GM18861 (cell line): ENCODE data around the gene PRICKLE2.

Source experiments
- ATAC-seq: cut with Tn5 transposase; IDR thresholded peaks from one replicate; pipeline ENCODE4 v1.9.1; 2021; ENCODE audit not compliant: unreplicated experiment

The PRICKLE2 gene

DNA sequence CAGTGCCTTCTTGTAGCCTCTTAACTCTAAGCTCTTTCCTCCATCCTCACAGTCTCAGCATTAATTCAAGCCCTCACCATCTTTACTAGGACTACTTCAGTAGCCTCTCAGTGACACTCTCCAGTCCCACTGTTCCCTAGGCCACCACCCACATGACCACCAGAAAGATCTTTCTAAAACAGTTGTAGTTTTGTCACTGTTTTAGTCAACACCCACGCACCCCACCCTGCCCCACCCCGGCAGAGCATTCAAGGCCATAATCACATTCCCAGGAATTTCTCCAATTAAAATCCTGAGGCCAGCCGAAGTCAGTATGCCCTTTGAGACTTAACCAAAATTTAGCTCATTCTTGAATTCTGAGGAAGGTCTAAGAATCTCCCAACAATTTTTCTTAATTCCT lies 170.8 kb downstream of the PRICKLE2 start:
- ATAC-seq: no peak

DNA sequence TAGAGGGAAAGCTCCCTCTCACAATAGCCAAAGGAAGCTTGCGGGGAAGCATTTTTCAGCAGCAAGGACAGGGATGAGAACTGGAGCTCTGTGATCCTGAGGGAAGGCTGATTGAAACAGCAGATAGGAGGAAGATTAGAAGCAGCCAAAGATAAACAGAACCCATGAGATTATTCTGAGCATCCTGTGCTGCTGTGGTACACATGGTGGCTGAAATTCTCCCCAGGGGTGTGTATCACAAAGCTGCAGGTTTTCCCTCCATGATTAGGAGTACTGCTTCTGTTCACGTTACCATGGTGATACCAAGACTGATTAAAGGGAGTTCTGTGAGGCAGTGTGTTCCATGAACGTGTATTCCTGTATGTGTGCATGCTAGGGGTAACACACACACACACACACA lies 171.7 kb downstream of the PRICKLE2 start:
- no peak for ATAC-seq

DNA sequence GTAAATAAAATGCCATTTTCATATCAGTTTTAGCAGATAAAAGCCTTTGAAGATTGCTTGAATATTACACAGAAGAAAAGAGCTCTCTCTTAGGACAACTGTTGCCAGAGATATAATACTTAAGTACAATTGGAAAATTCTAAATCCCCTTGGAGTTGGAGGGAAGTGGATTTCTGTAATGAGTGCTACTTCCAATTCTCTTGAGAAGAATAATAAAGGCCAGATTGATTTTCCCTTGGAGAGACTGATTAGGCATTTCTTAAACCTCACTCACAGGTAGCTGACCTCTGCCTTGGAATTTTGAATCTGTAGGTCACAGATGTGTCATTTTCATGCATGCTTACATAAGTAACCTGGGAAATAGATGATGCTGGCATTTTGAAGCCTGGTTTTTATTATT lies 172.1 kb downstream of the PRICKLE2 start:
- ATAC-seq: no peak

- ATAC-seq: no peak
These were observed 175.4 kb downstream of the PRICKLE2 start for GRCh38 chr3:64049832-64050231.

- no peak for ATAC-seq
These were observed 176.1 kb downstream of the PRICKLE2 start for GRCh38 chr3:64049136-64049535.

GRCh38 chr3:64048631-64049061 lies 176.6 kb downstream of the PRICKLE2 start:
- no peak for ATAC-seq

GRCh38 chr3:64047787-64048186 lies 177.5 kb downstream of the PRICKLE2 start:
- ATAC-seq: no peak

DNA sequence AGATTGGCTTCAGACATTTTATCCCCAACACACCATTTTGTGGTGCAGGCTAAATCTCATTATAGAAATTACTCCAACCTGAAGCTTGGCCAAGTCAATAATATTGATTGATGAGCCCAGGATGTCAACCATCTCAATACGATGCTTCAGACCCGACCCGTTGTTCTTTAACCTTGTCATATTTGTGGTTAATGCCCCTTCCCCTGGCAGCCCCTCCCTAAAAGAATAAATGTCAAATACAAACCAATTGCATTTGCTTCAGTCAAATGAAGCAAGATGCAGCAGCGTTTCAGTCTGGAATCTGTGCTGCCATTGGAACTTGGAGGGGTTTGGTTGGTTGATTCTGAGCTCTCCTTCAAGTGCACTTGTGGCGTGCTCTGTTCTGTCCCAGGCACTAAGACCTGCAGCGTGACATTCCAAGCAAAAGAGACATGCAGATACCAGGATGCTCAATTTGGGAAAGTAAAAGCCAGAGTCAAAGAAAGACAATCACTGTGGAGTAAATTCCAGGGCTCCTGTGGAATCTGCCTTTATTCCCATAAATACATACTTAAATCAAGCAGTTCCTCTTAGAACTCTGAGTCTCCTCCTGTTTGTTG lies 178.2 kb downstream of the PRICKLE2 start:
- ATAC-seq: no peak

- ATAC-seq: no peak
These were observed 178.7 kb downstream of the PRICKLE2 start for GRCh38 chr3:64046592-64046991.

DNA sequence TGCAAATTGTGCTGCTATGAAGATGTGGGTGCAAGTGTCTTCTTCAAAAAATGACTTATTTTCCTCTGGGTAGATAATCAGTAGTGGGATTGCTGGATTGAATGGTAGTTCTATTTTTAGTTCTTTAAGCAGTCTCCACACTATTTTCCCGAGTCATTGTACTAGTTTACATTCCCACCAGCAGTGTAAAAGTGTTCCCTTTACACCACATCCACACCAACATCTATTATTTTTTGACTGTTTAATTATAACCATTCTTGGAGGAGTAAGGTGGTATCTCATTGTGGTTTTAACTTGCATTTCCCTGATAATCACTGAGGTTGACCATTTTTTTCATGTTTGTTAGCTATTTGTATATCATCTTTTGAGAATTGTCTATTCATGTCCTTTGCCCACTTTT lies 182.3 kb downstream of the PRICKLE2 start:
- ATAC-seq: no peak
